ENCODE measurements around the gene FRZB. TPM values are rescaled to one million over a fixed set of nuclear protein-coding genes. Genes with fewer than 3 reads are reported as not detected.

FRZB gene
- total and polyA plus RNA-seq, 3 experiments from 2014 or later = not detected

DNA sequence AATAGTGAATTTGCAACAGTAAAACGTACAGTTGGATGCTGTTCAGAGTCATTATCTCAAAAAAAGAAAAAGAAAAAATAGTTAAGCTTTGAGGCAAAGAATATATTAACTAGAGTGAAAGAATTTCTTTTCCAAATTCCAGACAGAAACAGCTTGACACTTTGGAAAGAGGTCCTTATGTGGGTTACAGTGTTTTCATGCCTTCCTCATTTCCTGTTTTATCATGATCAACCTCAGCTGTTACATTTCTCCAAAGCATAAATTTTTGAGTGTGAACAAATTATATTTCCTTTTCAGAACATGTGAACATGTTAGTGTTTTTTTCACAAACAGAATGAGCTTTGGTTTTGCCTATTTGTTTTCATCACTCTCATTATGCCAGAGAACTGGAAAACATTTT lies 13.6 kb downstream of the FRZB start:
- Histone ChIP-seq H3K36me3 (ENCODE audit: insufficient read depth, low read length) (no peaks in the 10 kb centered on the region), H3K9me3 (ENCODE audit: low read length) (no peaks in the 10 kb centered on the region), H3K4me3 (ENCODE audit: low read length) (no peak overlapping the region), H3K27me3 (ENCODE audit: insufficient read depth, low read length, poor library complexity, severe bottlenecking) (no peaks in the 10 kb centered on the region), H3K27ac (ENCODE audit: low read depth, low read length) (no peak overlapping the region), H3K4me1 (ENCODE audit: insufficient read depth, low read length) (no peaks in the 10 kb centered on the region)
- peaks cover 0 to 14% (median 4%) of the 10 kb centered on the region in 5 donors for H3K9me3 Mint-ChIP-seq
- H3K4me3 Mint-ChIP-seq = no peak overlapping the region
- no peaks in the 10 kb centered on the region for H3K4me1 Mint-ChIP-seq
- ChIA-PET CTCF (no interaction called here), POLR2A (no interaction called here)
- DNase-seq = no peak
- peaks cover 9 to 48% of the 10 kb centered on the region in 2 donors for H3K27me3 Mint-ChIP-seq
- no peaks in the 10 kb centered on the region for H3K36me3 Mint-ChIP-seq
- no peak overlapping the region for H3K27ac Mint-ChIP-seq

DNA sequence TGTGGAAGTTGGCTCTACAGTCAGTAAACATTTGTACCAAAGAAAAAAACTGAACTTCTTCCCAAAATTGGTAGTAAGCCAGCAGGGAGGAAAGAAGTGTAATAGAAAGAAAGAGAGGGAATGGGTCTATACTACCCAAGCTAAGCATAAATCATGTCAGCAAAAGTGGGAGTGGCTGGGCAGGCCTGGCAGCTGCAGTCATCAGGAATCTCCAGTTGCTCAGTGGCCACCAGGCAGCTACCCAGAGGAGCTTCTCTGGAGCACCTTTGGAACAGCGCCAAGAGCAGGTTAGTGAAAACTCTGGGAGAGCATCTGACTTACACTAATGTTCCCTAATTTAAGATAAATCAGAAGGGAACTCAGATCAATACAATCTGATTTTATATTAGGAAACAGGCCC lies 14.3 kb downstream of the FRZB start:
- peaks cover 9 to 50% of the 10 kb centered on the region in 2 donors for H3K27me3 Mint-ChIP-seq
- no peaks in the 10 kb centered on the region for H3K27me3 ChIP-seq (ENCODE audit: insufficient read depth, low read length, poor library complexity, severe bottlenecking)
- H3K36me3 Mint-ChIP-seq = no peaks in the 10 kb centered on the region
- ChIA-PET CTCF (no interaction called here), POLR2A (no interaction called here)
- H3K9me3 ChIP-seq (ENCODE audit: low read length) = no peaks in the 10 kb centered on the region
- H3K9me3 Mint-ChIP-seq = peaks cover 0 to 14% (median 4%) of the 10 kb centered on the region in 5 donors
- H3K36me3 ChIP-seq (ENCODE audit: insufficient read depth, low read length) = no peaks in the 10 kb centered on the region
- H3K4me1 Mint-ChIP-seq = no peaks in the 10 kb centered on the region
- H3K4me1 ChIP-seq (ENCODE audit: insufficient read depth, low read length) = no peaks in the 10 kb centered on the region
- no peak overlapping the region for H3K27ac ChIP-seq (ENCODE audit: low read depth, low read length)
- DNase-seq = no peak
- no peak overlapping the region for H3K4me3 Mint-ChIP-seq
- H3K27ac Mint-ChIP-seq = no peak overlapping the region
- H3K4me3 ChIP-seq (ENCODE audit: low read length) = no peak overlapping the region

DNA sequence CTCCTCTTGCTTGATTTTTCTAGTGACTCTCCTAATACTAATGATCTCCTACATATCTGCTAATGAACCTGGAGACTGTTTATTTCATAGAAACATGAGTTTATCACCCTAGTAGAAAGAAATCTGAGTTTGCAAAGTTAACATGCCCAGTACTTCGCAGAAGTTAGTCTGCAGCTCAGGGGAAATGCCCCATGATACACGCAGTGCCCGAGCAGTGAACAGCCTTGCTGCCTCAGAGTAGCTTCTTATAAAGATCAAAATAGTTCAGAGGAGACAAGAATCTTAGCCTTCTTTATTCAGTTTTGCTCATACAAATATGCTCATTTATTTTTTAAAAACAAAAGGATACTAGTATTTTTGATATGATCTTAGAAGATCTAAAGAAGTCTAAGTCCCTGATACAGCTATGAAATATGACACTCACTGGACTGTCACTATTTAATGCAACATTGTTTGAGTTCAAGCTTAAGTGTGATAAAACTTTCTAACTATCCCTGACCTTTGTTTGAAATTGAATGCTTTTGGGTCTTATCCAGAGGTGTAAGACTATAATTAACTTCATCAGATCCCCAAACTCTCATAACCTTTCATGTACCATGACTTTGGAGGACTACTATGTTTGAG lies 20.5 kb downstream of the FRZB start:
- no peak for DNase-seq
- H3K27me3 ChIP-seq (ENCODE audit: insufficient read depth, low read length, poor library complexity, severe bottlenecking) = no peaks in the 10 kb centered on the region
- CTCF ChIA-PET = no interaction called here

DNA sequence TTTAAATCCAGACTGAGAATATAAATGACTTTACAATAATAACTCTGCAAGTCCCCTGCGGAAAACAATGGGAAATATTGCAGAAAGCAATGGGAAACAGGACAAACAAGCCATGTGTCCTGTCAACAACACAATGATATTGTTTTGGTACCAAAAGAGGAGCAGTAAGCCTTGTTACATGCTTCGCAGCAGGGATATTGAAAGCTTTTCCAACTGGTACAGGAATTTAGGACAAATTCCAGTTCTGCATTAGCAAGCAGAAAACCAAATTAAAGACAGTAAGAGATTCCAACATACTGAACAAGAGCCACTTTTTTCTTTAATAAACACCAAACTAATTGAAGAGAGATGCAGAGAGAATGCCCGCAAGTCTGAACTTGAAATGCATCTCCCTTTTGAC lies 30.0 kb downstream of the FRZB start:
- CTCF ChIA-PET = no interaction called here
- DNase-seq = no peak
- Mint-ChIP-seq H3K27ac (no peak overlapping the region), H3K36me3 (no peaks in the 10 kb centered on the region), H3K4me3 (no peak overlapping the region), H3K27me3 (peaks cover 7 to 54% of the 10 kb centered on the region in 2 donors), H3K9me3 (no peaks in the 10 kb centered on the region), H3K4me1 (no peaks in the 10 kb centered on the region)
- no peaks in the 10 kb centered on the region for H3K36me3 ChIP-seq (ENCODE audit: insufficient read depth, low read length)
- POLR2A ChIA-PET = no interaction called here
- no peak overlapping the region for H3K27ac ChIP-seq (ENCODE audit: low read depth, low read length)
- H3K4me1 ChIP-seq (ENCODE audit: insufficient read depth, low read length) = no peaks in the 10 kb centered on the region
- H3K4me3 ChIP-seq (ENCODE audit: low read length) = no peak overlapping the region
- no peaks in the 10 kb centered on the region for H3K27me3 ChIP-seq (ENCODE audit: insufficient read depth, low read length, poor library complexity, severe bottlenecking)
- no peaks in the 10 kb centered on the region for H3K9me3 ChIP-seq (ENCODE audit: low read length)

More for the DNA sequence above, 20.5 kb downstream of the FRZB start:
- Histone ChIP-seq H3K27ac (ENCODE audit: low read depth, low read length) (no peak overlapping the region), H3K36me3 (ENCODE audit: insufficient read depth, low read length) (no peaks in the 10 kb centered on the region), H3K9me3 (ENCODE audit: low read length) (no peaks in the 10 kb centered on the region), H3K4me1 (ENCODE audit: insufficient read depth, low read length) (no peaks in the 10 kb centered on the region), H3K4me3 (ENCODE audit: low read length) (no peak overlapping the region)
- H3K27me3 Mint-ChIP-seq = peaks cover 11 to 50% of the 10 kb centered on the region in 2 donors
- no peak overlapping the region for H3K4me3 Mint-ChIP-seq
- H3K27ac Mint-ChIP-seq = no peak overlapping the region
- no peaks in the 10 kb centered on the region for H3K4me1 Mint-ChIP-seq
- POLR2A ChIA-PET = no interaction called here
- H3K9me3 Mint-ChIP-seq = no peaks in the 10 kb centered on the region
- no peaks in the 10 kb centered on the region for H3K36me3 Mint-ChIP-seq

DNA sequence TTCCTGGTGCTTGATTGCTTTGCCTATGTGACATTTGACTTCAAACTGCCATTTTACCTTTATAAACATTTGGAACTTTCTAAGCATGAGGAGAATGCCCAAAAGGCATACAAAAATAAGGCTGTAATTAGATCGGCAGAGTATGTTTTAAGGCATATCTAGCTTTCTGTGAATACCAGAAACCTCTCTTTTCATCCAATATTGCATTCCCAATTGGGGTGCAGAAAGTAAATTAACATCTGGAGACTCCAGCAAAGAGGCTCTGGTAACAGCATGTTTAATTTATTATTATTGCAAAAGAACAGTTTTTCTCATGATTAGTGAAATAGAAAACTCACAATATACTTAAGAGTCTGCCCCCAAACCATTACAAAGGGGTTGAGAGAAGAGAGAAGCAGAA lies 32.1 kb downstream of the FRZB start:
- H3K9me3 ChIP-seq (ENCODE audit: low read length) = no peaks in the 10 kb centered on the region
- no peak overlapping the region for H3K27ac ChIP-seq (ENCODE audit: low read depth, low read length)
- ChIA-PET POLR2A (no interaction called here), CTCF (no interaction called here)
- Mint-ChIP-seq H3K4me3 (no peak overlapping the region), H3K27ac (no peak overlapping the region), H3K36me3 (no peaks in the 10 kb centered on the region), H3K27me3 (peaks cover 7 to 41% of the 10 kb centered on the region in 2 donors), H3K4me1 (no peaks in the 10 kb centered on the region), H3K9me3 (no peaks in the 10 kb centered on the region)
- H3K27me3 ChIP-seq (ENCODE audit: insufficient read depth, low read length, poor library complexity, severe bottlenecking) = no peaks in the 10 kb centered on the region
- H3K4me1 ChIP-seq (ENCODE audit: insufficient read depth, low read length) = no peaks in the 10 kb centered on the region
- H3K4me3 ChIP-seq (ENCODE audit: low read length) = no peak overlapping the region
- no peak for DNase-seq
- no peaks in the 10 kb centered on the region for H3K36me3 ChIP-seq (ENCODE audit: insufficient read depth, low read length)

DNA sequence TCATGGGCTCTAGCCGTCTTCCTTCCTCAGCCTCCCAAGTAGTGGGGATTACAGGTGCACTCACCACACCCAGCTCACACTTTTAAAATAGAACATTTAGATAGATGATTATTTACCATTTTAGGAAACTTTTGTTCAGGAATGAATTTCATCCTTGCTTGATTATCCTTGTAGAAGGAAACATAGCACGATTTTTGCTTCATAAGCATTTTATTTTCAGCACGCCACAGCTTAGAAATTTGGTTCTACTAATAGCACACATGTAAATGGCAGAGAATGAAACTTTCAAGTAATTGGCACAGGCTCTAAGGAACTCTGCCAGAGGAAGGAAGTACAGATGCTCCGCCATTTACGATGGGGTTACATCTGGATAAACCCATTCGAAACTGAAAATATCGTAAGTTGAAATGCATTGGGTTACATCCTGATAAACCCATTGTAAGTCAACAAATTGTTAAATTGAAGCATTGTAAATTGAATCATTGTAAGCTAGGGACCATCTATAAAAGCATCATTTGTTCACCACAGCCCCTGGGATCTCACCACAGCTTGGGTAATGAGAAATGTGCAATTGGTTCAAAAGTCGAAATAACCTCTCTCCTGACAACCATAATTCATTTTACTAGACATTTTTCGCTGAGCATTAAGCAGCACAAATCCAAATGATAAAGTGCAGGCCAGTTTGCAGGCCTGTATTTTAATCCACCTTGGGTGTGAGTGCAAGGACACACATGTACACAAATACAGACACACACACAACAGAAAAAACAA lies 33.2 kb downstream of the FRZB start:
- CTCF ChIA-PET = no interaction called here
- Histone ChIP-seq H3K9me3 (ENCODE audit: low read length) (no peaks in the 10 kb centered on the region), H3K27me3 (ENCODE audit: insufficient read depth, low read length, poor library complexity, severe bottlenecking) (no peaks in the 10 kb centered on the region), H3K36me3 (ENCODE audit: insufficient read depth, low read length) (no peaks in the 10 kb centered on the region), H3K27ac (ENCODE audit: low read depth, low read length) (no peak overlapping the region), H3K4me1 (ENCODE audit: insufficient read depth, low read length) (no peaks in the 10 kb centered on the region), H3K4me3 (ENCODE audit: low read length) (no peak overlapping the region)
- POLR2A ChIA-PET = no interaction called here
- Mint-ChIP-seq H3K36me3 (no peaks in the 10 kb centered on the region), H3K4me1 (no peaks in the 10 kb centered on the region), H3K4me3 (no peak overlapping the region), H3K27ac (no peak overlapping the region), H3K27me3 (peaks cover 6 to 31% of the 10 kb centered on the region in 2 donors), H3K9me3 (no peaks in the 10 kb centered on the region)
- no peak for DNase-seq

DNA sequence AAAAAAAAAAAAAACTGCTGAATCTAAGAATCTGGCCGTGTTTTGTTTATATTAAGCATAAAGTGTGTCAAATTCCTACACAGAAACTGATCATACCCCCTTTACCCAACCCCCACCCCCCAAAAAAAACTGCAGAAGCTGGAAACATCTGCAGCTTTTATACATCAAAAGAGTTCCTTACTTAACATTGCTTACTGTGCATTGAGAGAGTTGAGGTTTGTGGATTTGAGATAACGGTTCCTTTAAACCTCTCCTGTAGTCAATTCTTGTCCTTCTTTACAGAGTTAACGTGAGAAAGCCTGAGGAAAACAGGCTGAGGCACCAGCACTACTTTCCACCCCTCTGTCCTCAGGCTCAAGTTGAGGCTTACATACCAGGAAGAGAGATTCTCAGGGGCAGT lies 34.5 kb downstream of the FRZB start:
- POLR2A ChIA-PET = no interaction called here
- H3K4me3 Mint-ChIP-seq = no peak overlapping the region
- H3K27ac Mint-ChIP-seq = no peak overlapping the region
- H3K36me3 Mint-ChIP-seq = no peaks in the 10 kb centered on the region
- H3K9me3 Mint-ChIP-seq = no peaks in the 10 kb centered on the region
- no peaks in the 10 kb centered on the region for H3K27me3 ChIP-seq (ENCODE audit: insufficient read depth, low read length, poor library complexity, severe bottlenecking)
- no peak overlapping the region for H3K27ac ChIP-seq (ENCODE audit: low read depth, low read length)
- no peak overlapping the region for H3K4me3 ChIP-seq (ENCODE audit: low read length)
- peaks cover 0 to 21% of the 10 kb centered on the region in 2 donors for H3K27me3 Mint-ChIP-seq
- no peaks in the 10 kb centered on the region for H3K4me1 Mint-ChIP-seq
- no peak for DNase-seq
- no peaks in the 10 kb centered on the region for H3K36me3 ChIP-seq (ENCODE audit: insufficient read depth, low read length)
- H3K9me3 ChIP-seq (ENCODE audit: low read length) = no peaks in the 10 kb centered on the region
- CTCF ChIA-PET = no interaction called here
- H3K4me1 ChIP-seq (ENCODE audit: insufficient read depth, low read length) = no peaks in the 10 kb centered on the region

DNA sequence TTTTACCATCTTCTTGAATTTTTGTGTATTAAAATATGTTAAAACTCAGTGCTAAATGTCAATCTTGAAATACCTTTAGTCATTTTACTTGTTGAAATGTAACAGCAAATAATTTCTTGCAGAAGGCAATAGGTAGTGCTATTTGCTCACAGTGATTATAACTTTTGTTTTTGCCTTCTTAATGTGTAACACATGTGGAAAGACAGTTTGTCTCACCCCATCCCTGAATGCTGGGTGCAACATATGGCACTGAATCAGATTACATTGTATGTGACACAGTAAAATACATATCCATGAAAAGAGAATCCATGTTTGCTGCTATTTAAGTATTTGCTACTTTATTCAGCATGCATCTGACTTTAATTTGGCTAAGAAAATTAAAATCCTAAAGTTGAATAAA lies 35.3 kb downstream of the FRZB start:
- Mint-ChIP-seq H3K4me3 (no peak overlapping the region), H3K36me3 (no peaks in the 10 kb centered on the region), H3K27ac (no peak overlapping the region), H3K27me3 (peaks cover 0 to 21% of the 10 kb centered on the region in 2 donors), H3K9me3 (no peaks in the 10 kb centered on the region), H3K4me1 (no peaks in the 10 kb centered on the region)
- Histone ChIP-seq H3K4me3 (ENCODE audit: low read length) (no peak overlapping the region), H3K9me3 (ENCODE audit: low read length) (no peaks in the 10 kb centered on the region), H3K27me3 (ENCODE audit: insufficient read depth, low read length, poor library complexity, severe bottlenecking) (no peaks in the 10 kb centered on the region), H3K36me3 (ENCODE audit: insufficient read depth, low read length) (no peaks in the 10 kb centered on the region), H3K4me1 (ENCODE audit: insufficient read depth, low read length) (no peaks in the 10 kb centered on the region), H3K27ac (ENCODE audit: low read depth, low read length) (no peak overlapping the region)
- ChIA-PET POLR2A (no interaction called here), CTCF (no interaction called here)
- DNase-seq = no peak
